Endothelial cell of umbilical vein (primary cell): ENCODE data around the gene CPZ. TPM values are rescaled to one million over a fixed set of nuclear protein-coding genes. Genes with fewer than 3 reads are reported as not detected.

Experiments
- BruUV-seq: library from RNA; stranded (reverse); fragments of 400-500 nt; replicated peaks from 2 replicates; lab custom pipeline; 2021; lab: Mats Ljungman, UMichigan
- CTCF ChIA-PET: fragments of 300-600, 350-600 bp; sonication (Branson Sonifier 250); formaldehyde crosslinking; loops from one replicate; lab custom pipeline; 2021; ENCODE audit warnings: antibody characterized with exemption, inconsistent platforms; lab: Charles Lee
- POLR2A ChIA-PET: fragments of 300-600, 350-600 bp; sonication (Branson Sonifier 250); formaldehyde crosslinking; loops from one replicate; lab custom pipeline; 2021; ENCODE audit warnings: antibody characterized with exemption, inconsistent platforms; lab: Charles Lee
- DNase-seq: peaks from one replicate; pipeline ENCODE4 v3.0.0-alpha.2; 2011; ENCODE audit warnings: low read depth, low spot score
- FAIRE-seq: peaks from 2 replicates; lab custom pipeline; 2011; peaks lifted over from hg19 to GRCh38; lab: Jason Lieb, UNC
- H2AFZ ChIP-seq: 2 replicates; pipeline ENCODE4 v1.6.0; 2012; ENCODE audit warnings: low read depth, low read length, control low read depth, inconsistent platforms
- H3K27ac ChIP-seq: 2 replicates; pipeline ENCODE4 v1.5.1; 2011; ENCODE audit warnings: low read depth, mild to moderate bottlenecking, control low read depth, low read length, moderate library complexity; ENCODE audit not compliant: insufficient read depth
- H3K27me3 ChIP-seq, 2 experiments: 2 replicates each; pipeline versions ENCODE4 v1.6.0 to v1.6.1; 2011; ENCODE audit warnings: low read length in 2 of 2, mixed read lengths in 1 of 2; ENCODE audit not compliant: control insufficient read depth in 2 of 2, insufficient read depth in 2 of 2
- H3K36me3 ChIP-seq, 2 experiments: 2 replicates in 1 of 2; 3 replicates in 1 of 2; pipeline ENCODE4 v1.5.1; 2011; ENCODE audit warnings: low read length in 2 of 2, mild to moderate bottlenecking in 1 of 2, moderate library complexity in 1 of 2; ENCODE audit not compliant: control insufficient read depth in 2 of 2, insufficient read depth in 2 of 2; ENCODE audit errors: extremely low read depth in 1 of 2
- H3K4me1 ChIP-seq: 3 replicates; pipeline ENCODE4 v1.5.1; 2011; ENCODE audit warnings: mild to moderate bottlenecking, low read length; ENCODE audit not compliant: control insufficient read depth, insufficient read depth; ENCODE audit errors: extremely low read depth
- H3K4me2 ChIP-seq: 2 replicates; pipeline ENCODE4 v1.6.1; 2011; ENCODE audit warnings: low read length, control low read depth, mixed read lengths; ENCODE audit not compliant: insufficient read depth
- H3K4me3 ChIP-seq, 3 experiments: fragments of 200-600 bp in 1 of 3; sonication (generic), shearing (Covaris generic) in 1 of 3; replicated peaks in 1 of 3; 2 replicates each; pipeline ENCODE4 v1.5.1; 2011 to 2016; ENCODE audit warnings: control low read depth in 3 of 3, low read length in 3 of 3, mild to moderate bottlenecking in 2 of 3, inconsistent platforms in 1 of 3, low read depth in 1 of 3, moderate library complexity in 1 of 3; ENCODE audit not compliant: insufficient read depth in 1 of 3
- H3K79me2 ChIP-seq: 2 replicates; pipeline ENCODE4 v1.6.0; 2012; ENCODE audit warnings: low read length, inconsistent platforms; ENCODE audit not compliant: control insufficient read depth, insufficient read depth
- H3K9ac ChIP-seq: replicated peaks from 2 replicates; pipeline ENCODE3; 2011; ENCODE audit warnings: low read length, control low read depth; ENCODE audit not compliant: insufficient read depth; ENCODE audit errors: extremely low read depth
- H3K9me1 ChIP-seq: replicated peaks from 3 replicates; pipeline ENCODE4 v1.6.0; 2011; ENCODE audit warnings: mild to moderate bottlenecking, low read length; ENCODE audit not compliant: control insufficient read depth, insufficient read depth; ENCODE audit errors: extremely low read depth
- H3K9me3 ChIP-seq: replicated peaks from 2 replicates; pipeline ENCODE4 v1.5.1; 2012; ENCODE audit warnings: low read length, inconsistent platforms; ENCODE audit not compliant: control insufficient read depth, insufficient read depth
- H4K20me1 ChIP-seq: replicated peaks from 2 replicates; pipeline ENCODE3; 2011; ENCODE audit warnings: mild to moderate bottlenecking, low read length; ENCODE audit not compliant: control insufficient read depth, insufficient read depth; ENCODE audit errors: extremely low read depth
- CTCF ChIP-seq, 2 donors: IDR thresholded peaks; 1 replicate in 1 of 2; 2 replicates in 1 of 2; pipeline ENCODE4 v1.5.1; 2011; ENCODE audit warnings: low read length in 2 of 2, mild to moderate bottlenecking in 2 of 2, moderate library complexity in 2 of 2, control low read depth in 1 of 2, inconsistent platforms in 1 of 2, low read depth in 1 of 2; ENCODE audit not compliant: insufficient read depth in 1 of 2; ENCODE audit errors: extremely low read depth in 1 of 2
- EZH2 ChIP-seq: IDR thresholded peaks from 2 replicates; pipeline ENCODE4 v1.6.1; 2012; ENCODE audit warnings: borderline replicate concordance, low read depth, mild to moderate bottlenecking, moderate library complexity, low read length, inconsistent platforms; ENCODE audit not compliant: severe bottlenecking
- FOS ChIP-seq: IDR thresholded peaks from 2 replicates; pipeline ENCODE4 v1.6.1; 2011; ENCODE audit warnings: mild to moderate bottlenecking, low read length, moderate library complexity, borderline replicate concordance; ENCODE audit not compliant: insufficient read depth
- GATA2 ChIP-seq: IDR thresholded peaks from 2 replicates; pipeline ENCODE4 v1.7.0; 2011; ENCODE audit warnings: low read depth, mild to moderate bottlenecking, moderate library complexity, mixed read lengths, low read length; ENCODE audit not compliant: insufficient read length, insufficient read depth
- JUN ChIP-seq: IDR thresholded peaks from 2 replicates; pipeline ENCODE4 v1.6.1; 2011; ENCODE audit warnings: borderline replicate concordance, low read depth; ENCODE audit not compliant: insufficient read length, insufficient read depth
- MAX ChIP-seq: IDR thresholded peaks from 2 replicates; pipeline ENCODE4 v1.6.1; 2011; ENCODE audit not compliant: insufficient read depth, insufficient read length
- MYC ChIP-seq: IDR thresholded peaks from one replicate; pipeline ENCODE4 v1.6.1; 2011; ENCODE audit warnings: mild to moderate bottlenecking, low read depth, low read length
- POLR2A ChIP-seq: IDR thresholded peaks from 2 replicates; pipeline ENCODE4 v1.6.1; 2012; ENCODE audit warnings: low read depth, mild to moderate bottlenecking, control low read depth, low read length
- POLR2AphosphoS5 ChIP-seq: IDR thresholded peaks from 2 replicates; pipeline ENCODE4 v1.6.1; 2012; ENCODE audit warnings: low read depth, mild to moderate bottlenecking, control low read depth, low read length, moderate library complexity; ENCODE audit not compliant: insufficient read depth
- dilution Hi-C: fragments of 300-500 bp; cut with MboI; formaldehyde crosslinking; loops from one replicate; pipeline ENCODE4 v1.15.0; 2019; ENCODE audit warnings: low sequenced_read_pairs; ENCODE audit not compliant: extremely low pct_ligation_motif_present
- intact Hi-C: fragments of 100-400 bp; cut with micrococcal nuclease; formaldehyde crosslinking; loops from one replicate; pipeline ENCODE4 v1.10.0; 2022
- polyA plus RNA-seq, 4 experiments: library from polyadenylated mRNA; depleted of rRNA in 3 of 4; stranded (reverse) in 3 of 4; unstranded in 1 of 4; fragments of >200 nt; gene quantifications; 2 replicates each; pipeline versions ENCODE4 v1.2.1 to v1.2.3, GENCODE V29; 2011 to 2012; ENCODE audit warnings: missing spikeins in 1 of 4
- total RNA-seq: library from RNA; stranded (reverse); gene quantifications from 2 replicates; pipeline ENCODE4 v1.2.3, GENCODE V29; 2021

The CPZ gene
- total and polyA plus RNA-seq, 2 donors (not counting 3 experiments of a cell fraction or from before 2014, with no cell fraction given) = not detected

- DNase-seq (no peak), FAIRE-seq (no peak)
- H3K4me1 ChIP-seq = no peaks in the 10 kb centered on the region
- H3K4me3 ChIP-seq = no peak overlapping the region
- no peaks in the 10 kb centered on the region for H3K27me3 ChIP-seq
- no peaks in the 10 kb centered on the region for H3K9me3 ChIP-seq
- no peak overlapping the region for H2AFZ ChIP-seq
- H3K27ac ChIP-seq = no peak overlapping the region
- no peak overlapping the region for H3K9ac ChIP-seq
- ChIA-PET CTCF (no interaction called here), POLR2A (no interaction called here)
- intact Hi-C loops (no loop called here), dilution Hi-C loops (no loop called here)
- BruUV-seq = no TSS peak
- no peaks in the 10 kb centered on the region for H3K79me2 ChIP-seq
- no peaks in the 10 kb centered on the region for H3K36me3 ChIP-seq
- H4K20me1 ChIP-seq = no peaks in the 10 kb centered on the region
- H3K4me2 ChIP-seq = no peak overlapping the region
- TF ChIP-seq POLR2AphosphoS5 = no peak
- TF ChIP-seq GATA2 = no peak
- no peak for TF ChIP-seq POLR2A
- no peak for TF ChIP-seq CTCF (IDR thresholded peaks at IDR 0.05; ENCODE audit: extremely low read depth in 1 of 2, insufficient read depth in 1 of 2, low read depth in 1 of 2, low read length in 2 of 2)
- TF ChIP-seq JUN = no peak
- TF ChIP-seq FOS = no peak
- no peak for TF ChIP-seq EZH2
- TF ChIP-seq MAX = no peak
- TF ChIP-seq MYC = no peak
- no peaks in the 10 kb centered on the region for H3K9me1 ChIP-seq
These were observed 20.1 kb downstream of the CPZ start for GRCh38 chr4:8612646-8613045.
